Measurements from ENCODE around the gene C1orf174.
A peak's percentile ranks its signal among the peaks of the same experiment; 100 is the strongest.
"Not testable (repeated sequence)": the region's sequence is repeated elsewhere in the genome, so short reads cannot be mapped to it uniquely, and the experiment has no call there.

The C1orf174 gene

GRCh38 chr1:3925256-3925655 is 25.2 kb upstream of the C1orf174 start:
- DNase-seq = no peak

- DNase-seq = no peak
Observed at GRCh38 chr1:3924825-3925220, 24.8 kb upstream of the C1orf174 start.

GRCh38 chr1:3924186-3924824 is 24.2 kb upstream of the C1orf174 start:
- no peak for DNase-seq

- no peak for DNase-seq
Observed at GRCh38 chr1:3923378-3924185, 23.5 kb upstream of the C1orf174 start.

- DNase-seq = no peak
Observed at GRCh38 chr1:3922851-3923250, 22.8 kb upstream of the C1orf174 start.

GRCh38 chr1:3922201-3922725 is 22.2 kb upstream of the C1orf174 start:
- DNase-seq = no peak

GRCh38 chr1:3921765-3922164 is 21.7 kb upstream of the C1orf174 start:
- DNase-seq = no peak

- DNase-seq = no peak
Observed at GRCh38 chr1:3919706-3920105, 19.6 kb upstream of the C1orf174 start.

- DNase-seq = no peak
Observed at GRCh38 chr1:3918966-3919611, 19.0 kb upstream of the C1orf174 start.

- not testable (repeated sequence) for DNase-seq
Observed at GRCh38 chr1:3918359-3918758, 18.3 kb upstream of the C1orf174 start.

GRCh38 chr1:3917761-3918160 is 17.7 kb upstream of the C1orf174 start:
- DNase-seq = no peak

GRCh38 chr1:3915551-3916121 is 15.6 kb upstream of the C1orf174 start:
- DNase-seq = no peak

GRCh38 chr1:3914911-3915310 is 14.8 kb upstream of the C1orf174 start:
- no peak for DNase-seq

- no peak for DNase-seq
Observed at GRCh38 chr1:3914331-3914851, 14.3 kb upstream of the C1orf174 start.

- DNase-seq = no peak
Observed at GRCh38 chr1:3912809-3913685, 13.0 kb upstream of the C1orf174 start.

GRCh38 chr1:3911981-3912808 is 12.1 kb upstream of the C1orf174 start:
- no peak for DNase-seq

GRCh38 chr1:3910857-3911845 is 11.1 kb upstream of the C1orf174 start:
- DNase-seq = peak; percentile 77

GRCh38 chr1:3910049-3910731 is 10.1 kb upstream of the C1orf174 start:
- DNase-seq = no peak

- no peak for DNase-seq
Observed at GRCh38 chr1:3909615-3910014, 9.5 kb upstream of the C1orf174 start.

Measured in left hindlimb (tissue), 1 donor.